ENCODE measurements around the gene LRRFIP1. TPM values are rescaled to one million over a fixed set of nuclear protein-coding genes. Genes with fewer than 3 reads are reported as not detected.

The LRRFIP1 gene
- total and polyA plus RNA-seq, 2 donors (not counting 1 experiment from before 2014, with no cell fraction given), result 42.0 to 139 TPM

DNA sequence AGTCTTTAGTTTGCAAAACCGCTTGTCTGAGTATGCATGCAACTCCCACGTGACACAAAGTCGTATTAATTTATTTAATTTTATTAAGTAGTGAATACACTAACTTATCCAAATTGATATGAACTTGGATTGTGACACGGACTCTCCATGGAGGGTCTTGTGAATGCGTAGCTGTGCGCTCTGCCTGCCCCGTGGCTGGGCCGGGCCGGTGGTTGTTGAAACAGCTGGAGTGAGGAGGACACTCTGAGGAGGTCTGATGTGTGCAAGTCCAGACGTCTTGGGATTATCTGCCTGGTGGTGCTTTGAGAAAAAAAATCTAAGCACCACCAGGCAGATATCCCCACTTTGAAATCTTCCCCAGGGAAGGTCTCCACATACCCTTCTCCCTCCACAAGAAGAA is 130.2 kb downstream of the LRRFIP1 start:
- Histone ChIP-seq H3K27me3 (replicated peaks in 1 of 4; ENCODE audit: control extremely low read depth in 1 of 4, control insufficient read depth in 3 of 4, insufficient read depth in 4 of 4, low read length in 3 of 4) (no peaks in the 10 kb centered on the region), H3K9ac (ENCODE audit: low read length) (no peak overlapping the region), H3K27ac (ENCODE audit: low read length in 2 of 2) (no peak overlapping the region), H3K4me1 (ENCODE audit: control insufficient read depth in 2 of 2, insufficient read depth in 2 of 2, low read length in 2 of 2) (no peaks in the 10 kb centered on the region), H3K79me2 (ENCODE audit: control insufficient read depth, insufficient read depth, low read length) (peaks cover 10% of the 10 kb centered on the region), H4K20me1 (ENCODE audit: control insufficient read depth, insufficient read depth, low read length, poor library complexity, severe bottlenecking) (peaks cover 34% of the 10 kb centered on the region), H2AFZ (ENCODE audit: insufficient read depth, low read depth, low read length, poor library complexity, severe bottlenecking) (no peak overlapping the region), H3K4me3 (ENCODE audit: control extremely low read depth in 1 of 5, extremely low read depth in 1 of 5, insufficient read depth in 1 of 5, low read depth in 2 of 5, low read length in 4 of 5) (no peak overlapping the region), H3K36me3 (replicated peaks in 1 of 2; ENCODE audit: control extremely low read depth in 1 of 2, control insufficient read depth in 1 of 2, extremely low read depth in 1 of 2, insufficient read depth in 2 of 2, low read length in 1 of 2) (peaks cover 13 to 92% of the 10 kb centered on the region in 2 experiments), H3K4me2 (replicated peaks; ENCODE audit: low read depth, low read length, poor library complexity, severe bottlenecking) (no peak overlapping the region), H3K9me3 (ENCODE audit: control extremely low read depth in 1 of 3, control insufficient read depth in 2 of 3, insufficient read depth in 1 of 3, low read length in 2 of 3) (no peaks in the 10 kb centered on the region)
- TF ChIP-seq CTCF (IDR thresholded peaks at IDR 0.05), result no peak
- no peak for TF ChIP-seq EZH2 (IDR thresholded peaks at IDR 0.05; ENCODE audit: borderline replicate concordance, insufficient read depth, low read depth, low read length, poor library complexity, severe bottlenecking)
- Mint-ChIP-seq H3K27ac (no peak overlapping the region), H3K4me1 (peaks cover 6% of the 10 kb centered on the region), H3K27me3 (no peaks in the 10 kb centered on the region), H3K9me3 (ENCODE audit: insufficient read depth) (no peaks in the 10 kb centered on the region), H3K4me3 (no peak overlapping the region)
- DNase-seq (no peak), ATAC-seq (ENCODE audit: low read depth) (no peak)
- CTCF ChIA-PET, result interaction anchor here (2.8 kb wide), 1 partner anchor 11 kb away, joined by 14 read pairs; no protein-coding TSS in a partner anchor
- intact Hi-C loops (cut with micrococcal nuclease), result no loop called here
- POLR2A ChIA-PET, result no interaction called here
- 98% methylated on average over 6 of the region's 10 CpGs for WGBS (ENCODE audit: insufficient coverage)

GRCh38 chr2:237758185-237758584 is 130.8 kb downstream of the LRRFIP1 start:
- Histone ChIP-seq H3K9me3 (ENCODE audit: control extremely low read depth in 1 of 3, control insufficient read depth in 2 of 3, insufficient read depth in 1 of 3, low read length in 2 of 3) (no peaks in the 10 kb centered on the region), H4K20me1 (ENCODE audit: control insufficient read depth, insufficient read depth, low read length, poor library complexity, severe bottlenecking) (peaks cover 34% of the 10 kb centered on the region), H3K79me2 (ENCODE audit: control insufficient read depth, insufficient read depth, low read length) (peaks cover 8% of the 10 kb centered on the region), H3K27me3 (replicated peaks in 1 of 4; ENCODE audit: control extremely low read depth in 1 of 4, control insufficient read depth in 3 of 4, insufficient read depth in 4 of 4, low read length in 3 of 4) (no peaks in the 10 kb centered on the region), H3K4me1 (ENCODE audit: control insufficient read depth in 2 of 2, insufficient read depth in 2 of 2, low read length in 2 of 2) (no peaks in the 10 kb centered on the region), H3K36me3 (replicated peaks in 1 of 2; ENCODE audit: control extremely low read depth in 1 of 2, control insufficient read depth in 1 of 2, extremely low read depth in 1 of 2, insufficient read depth in 2 of 2, low read length in 1 of 2) (peaks cover 9 to 92% of the 10 kb centered on the region in 2 experiments), H3K4me3 (ENCODE audit: control extremely low read depth in 1 of 5, extremely low read depth in 1 of 5, insufficient read depth in 1 of 5, low read depth in 2 of 5, low read length in 4 of 5) (no peak overlapping the region), H3K27ac (ENCODE audit: low read length in 2 of 2) (no peak overlapping the region), H3K4me2 (replicated peaks; ENCODE audit: low read depth, low read length, poor library complexity, severe bottlenecking) (no peak overlapping the region), H3K9ac (ENCODE audit: low read length) (no peak overlapping the region), H2AFZ (ENCODE audit: insufficient read depth, low read depth, low read length, poor library complexity, severe bottlenecking) (no peak overlapping the region)
- H3K4me1 Mint-ChIP-seq, result peaks cover under 1% of the 10 kb centered on the region
- POLR2A ChIA-PET, result no interaction called here
- H3K27me3 Mint-ChIP-seq, result no peaks in the 10 kb centered on the region
- intact Hi-C loops (cut with micrococcal nuclease), result no loop called here
- CTCF ChIA-PET, result interaction anchor here (0.8 to 2.8 kb wide), 2 partner anchors 12 to 15 kb away, joined by 3 to 14 read pairs; no protein-coding TSS in a partner anchor
- no peak for TF ChIP-seq CTCF (IDR thresholded peaks at IDR 0.05)
- ATAC-seq (ENCODE audit: low read depth), result no peak
- no peak for DNase-seq
- no peak overlapping the region for H3K27ac Mint-ChIP-seq
- WGBS (ENCODE audit: insufficient coverage), result 100% methylated on average over 6 of the region's 10 CpGs
- H3K9me3 Mint-ChIP-seq (ENCODE audit: insufficient read depth), result no peaks in the 10 kb centered on the region
- H3K4me3 Mint-ChIP-seq, result no peak overlapping the region
